ENCODE data around the gene CHST11.
"Not testable (repeated sequence)": the region's sequence is repeated elsewhere in the genome, so short reads cannot be mapped to it uniquely, and the experiment has no call there.

The CHST11 gene

DNA sequence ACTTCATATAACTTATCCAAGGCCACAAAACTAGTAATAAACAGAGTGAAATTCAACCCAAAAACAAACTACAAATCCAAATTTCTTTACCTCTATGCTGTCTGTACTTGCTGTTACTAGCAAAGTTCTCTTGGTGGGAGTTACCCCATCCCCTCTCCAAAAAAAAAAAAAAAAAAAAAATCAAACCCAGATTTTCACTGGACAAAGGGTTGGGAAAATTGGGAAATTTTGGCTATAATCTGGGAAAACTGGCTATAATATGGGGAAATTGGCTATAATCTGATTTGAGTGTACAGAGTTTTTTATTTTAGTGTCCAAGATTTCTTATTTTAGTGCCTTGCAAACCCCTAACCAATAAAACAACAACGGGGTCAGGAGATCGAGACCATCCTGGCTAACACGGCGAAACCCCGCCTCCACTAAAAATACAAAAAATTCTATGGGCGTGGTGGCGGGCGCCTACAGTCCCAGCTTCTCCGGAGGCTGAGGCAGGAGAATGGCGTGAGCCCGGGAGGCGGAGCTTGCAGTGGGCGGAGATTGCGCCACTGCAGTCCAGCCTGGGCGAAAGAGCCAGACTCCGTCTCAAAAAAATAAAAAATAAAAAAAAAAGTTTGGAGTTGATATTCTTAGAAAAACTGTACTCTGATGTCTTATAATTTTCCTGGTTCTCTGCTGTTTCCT lies 148.4 kb downstream of the CHST11 start:
- no peak for DNase-seq (ENCODE audit: low read depth)

DNA sequence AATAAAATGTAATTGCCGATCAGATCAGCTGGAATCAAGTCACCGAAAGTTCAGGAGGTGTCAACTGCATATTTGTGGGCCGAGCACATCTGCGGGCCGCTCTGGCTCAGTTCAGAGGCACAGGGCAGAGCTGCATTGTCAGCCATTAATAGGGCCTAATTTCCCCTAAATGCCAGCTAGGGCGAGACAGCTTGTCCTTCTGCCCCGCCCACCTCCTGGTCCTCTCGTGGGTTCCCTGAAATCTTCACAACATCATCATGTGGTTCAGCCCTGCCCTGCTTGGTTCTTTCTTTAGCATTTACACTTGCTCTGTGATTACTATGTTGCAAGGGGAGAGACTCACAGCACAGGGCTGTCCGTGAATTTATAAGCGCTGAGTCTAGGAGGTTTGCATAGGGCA lies 148.9 kb downstream of the CHST11 start:
- no peak for DNase-seq (ENCODE audit: low read depth)

DNA sequence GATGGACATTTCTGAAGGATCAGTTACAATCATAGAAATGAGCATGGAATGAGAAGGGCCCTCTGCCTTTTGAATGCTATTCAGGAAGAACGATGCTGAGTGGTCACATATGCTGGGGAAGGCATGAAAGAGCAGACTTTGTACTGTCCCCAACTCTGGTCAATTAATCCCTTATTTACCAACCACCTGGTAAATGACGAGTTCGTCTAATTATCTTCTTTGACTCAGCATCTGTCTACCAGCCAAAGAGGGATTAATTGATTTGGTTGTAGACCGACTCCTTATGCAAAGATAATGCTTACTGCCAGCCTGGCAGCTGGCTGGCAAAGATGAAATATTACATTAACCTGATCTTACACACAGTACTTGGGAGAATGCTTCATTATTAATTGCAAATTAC lies 152.2 kb downstream of the CHST11 start:
- no peak for DNase-seq (ENCODE audit: low read depth)

DNA sequence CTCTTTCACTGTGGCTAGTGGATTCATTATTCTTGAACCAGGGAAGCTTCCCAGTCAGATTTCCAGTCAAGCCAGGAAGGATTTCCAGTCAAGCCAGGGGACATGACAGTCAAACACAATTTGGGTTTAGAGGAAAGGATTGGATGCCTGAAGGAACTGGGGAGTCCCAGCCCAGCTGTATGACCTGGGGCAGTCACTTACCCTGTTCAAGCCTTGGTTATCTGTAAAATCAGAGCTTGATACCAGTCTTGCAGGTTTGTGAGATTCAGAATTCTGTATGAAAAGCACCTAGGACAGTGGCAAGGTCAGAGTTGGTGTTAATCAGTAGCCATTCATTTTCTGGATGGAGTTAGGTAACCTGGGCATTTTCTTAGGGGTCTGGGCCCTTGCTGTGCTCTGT lies 152.7 kb downstream of the CHST11 start:
- no peak for DNase-seq (ENCODE audit: low read depth)

DNA sequence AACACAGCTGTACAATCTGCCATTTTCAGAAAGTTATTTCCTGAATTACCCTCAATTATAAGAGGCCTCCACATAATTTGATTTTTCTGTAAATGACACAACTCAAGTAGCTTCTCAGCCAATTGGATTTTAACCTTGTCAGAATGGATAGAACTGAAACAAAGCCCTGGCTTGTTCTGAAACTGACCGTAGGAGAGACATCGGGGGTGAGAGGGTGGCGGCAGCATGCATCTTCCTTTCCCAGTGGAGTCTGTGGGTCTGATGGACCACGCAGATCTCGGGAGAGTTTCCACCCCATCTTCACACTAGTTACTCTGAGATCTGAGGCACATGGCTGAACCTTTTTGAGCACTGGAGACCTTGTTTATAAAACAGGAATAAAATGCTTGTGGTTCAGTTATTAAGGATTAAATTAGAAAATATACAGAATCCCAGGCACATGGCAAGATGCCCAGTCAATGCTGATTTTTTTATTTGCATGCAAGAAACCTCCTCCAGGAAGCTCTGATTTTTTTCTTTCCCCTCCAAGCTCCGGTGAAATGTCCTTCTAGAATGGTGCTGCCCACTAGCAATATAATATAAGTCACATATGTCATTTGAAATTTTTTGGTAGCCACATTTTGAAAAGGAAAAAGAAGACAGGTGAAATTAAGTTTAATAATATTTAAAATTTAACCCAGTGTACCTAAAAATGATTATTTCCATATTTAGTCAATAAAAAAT lies 153.9 kb downstream of the CHST11 start:
- DNase-seq (ENCODE audit: low read depth), result no peak

DNA sequence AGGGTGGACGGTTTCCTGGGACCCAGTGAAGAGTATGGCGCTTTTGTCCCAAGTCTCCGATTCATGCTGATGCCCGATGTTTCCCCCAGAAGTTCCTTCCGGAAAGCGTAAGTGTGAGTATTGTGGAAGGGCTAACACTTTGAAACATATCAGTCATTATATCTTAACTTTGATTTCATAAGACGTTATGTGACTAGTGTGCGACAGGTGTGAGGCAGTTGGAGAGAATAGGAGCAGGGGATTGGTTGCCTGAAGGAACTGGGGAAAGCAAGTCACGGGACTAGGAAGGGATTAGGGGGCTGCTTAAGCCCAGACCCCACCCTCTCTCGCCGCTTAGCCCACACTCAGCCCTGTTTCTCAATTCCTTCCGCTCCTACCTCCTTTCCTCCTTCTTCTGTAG lies 154.9 kb downstream of the CHST11 start:
- no peak for DNase-seq (ENCODE audit: low read depth)

DNA sequence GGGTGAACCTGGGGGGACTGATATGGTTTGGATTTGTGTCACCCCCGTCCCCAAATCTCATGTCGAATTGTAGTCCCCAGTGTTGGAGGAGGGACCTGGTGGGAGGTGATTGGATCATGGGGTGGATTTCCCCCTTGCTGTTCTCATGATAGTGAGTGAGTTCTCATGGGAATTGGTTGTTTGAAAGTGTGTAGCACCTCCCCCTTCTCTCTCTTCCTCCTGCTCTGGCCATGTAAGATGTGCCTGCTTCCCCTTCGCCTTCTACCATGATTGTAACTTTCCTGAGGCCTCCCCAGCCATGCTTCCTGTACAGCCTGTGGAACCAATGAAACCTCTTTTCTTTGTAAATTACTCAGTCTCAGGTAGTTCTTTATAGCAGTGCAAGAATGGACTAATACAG lies 156.6 kb downstream of the CHST11 start:
- not testable (repeated sequence) for DNase-seq (ENCODE audit: low read depth)

DNA sequence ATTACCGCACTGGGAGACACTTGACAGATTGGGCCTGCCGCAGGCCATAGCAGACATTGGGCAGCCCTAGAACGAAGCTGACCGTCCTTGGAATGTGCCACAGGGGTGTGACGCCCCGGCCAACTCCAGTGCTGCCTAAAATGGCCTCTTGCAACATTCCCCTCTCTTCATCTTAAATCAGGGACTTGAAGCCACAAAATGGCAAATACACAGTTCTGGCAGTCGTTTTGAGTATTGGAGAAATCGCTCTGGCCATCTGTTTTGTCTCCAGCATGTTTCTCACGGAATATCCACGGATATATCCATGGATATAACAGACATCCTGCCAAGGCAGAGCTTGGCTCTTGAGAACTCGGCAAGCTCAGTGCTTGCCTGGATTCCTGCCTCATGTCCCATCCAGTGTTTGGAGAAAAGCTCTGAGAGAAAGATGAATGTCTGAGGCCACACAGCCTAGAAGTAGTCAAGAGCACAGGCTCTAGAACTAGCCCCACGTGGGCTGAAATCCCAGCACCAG lies 158.4 kb downstream of the CHST11 start:
- no peak for DNase-seq (ENCODE audit: low read depth)

DNA sequence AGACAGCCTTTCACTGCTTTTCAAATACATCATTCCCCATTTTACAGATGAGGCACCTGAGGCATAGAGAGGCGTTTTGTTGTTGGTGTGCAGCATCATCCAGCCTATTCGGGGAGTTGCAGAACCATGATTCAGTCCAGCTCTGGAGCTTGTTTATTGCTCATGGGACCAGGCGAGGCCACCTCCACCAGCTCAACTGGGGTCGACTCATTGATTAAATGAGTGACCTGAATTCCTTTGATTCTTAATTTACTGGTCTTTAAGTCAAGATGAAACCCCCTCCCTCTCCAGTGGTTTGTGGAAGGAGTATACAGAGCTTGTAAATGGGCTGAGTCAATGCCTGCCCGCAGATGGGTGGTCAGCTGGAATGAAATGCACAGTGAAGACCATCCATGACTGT lies 161.9 kb downstream of the CHST11 start:
- DNase-seq (ENCODE audit: low read depth), result no peak

DNA sequence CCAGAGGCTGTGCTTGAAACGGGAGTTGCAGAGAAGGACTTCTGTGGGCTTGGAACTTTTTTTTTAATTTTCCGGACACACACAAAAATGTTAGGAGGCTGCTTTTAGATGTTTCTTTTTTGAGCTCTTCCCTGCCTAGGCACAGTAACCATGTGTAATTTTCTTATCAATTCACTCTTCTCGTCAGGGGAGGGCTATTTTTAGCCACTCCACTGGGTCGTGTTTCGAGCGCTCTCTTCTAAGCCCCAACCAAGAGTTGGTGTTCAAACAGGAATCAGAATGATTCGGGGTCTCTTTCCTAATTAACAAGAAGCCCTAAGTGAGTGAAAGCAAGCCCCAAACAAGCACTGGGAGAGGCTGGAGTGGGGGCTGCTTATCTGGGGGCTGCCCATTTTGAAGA lies 162.6 kb downstream of the CHST11 start:
- no peak for DNase-seq (ENCODE audit: low read depth)

DNA sequence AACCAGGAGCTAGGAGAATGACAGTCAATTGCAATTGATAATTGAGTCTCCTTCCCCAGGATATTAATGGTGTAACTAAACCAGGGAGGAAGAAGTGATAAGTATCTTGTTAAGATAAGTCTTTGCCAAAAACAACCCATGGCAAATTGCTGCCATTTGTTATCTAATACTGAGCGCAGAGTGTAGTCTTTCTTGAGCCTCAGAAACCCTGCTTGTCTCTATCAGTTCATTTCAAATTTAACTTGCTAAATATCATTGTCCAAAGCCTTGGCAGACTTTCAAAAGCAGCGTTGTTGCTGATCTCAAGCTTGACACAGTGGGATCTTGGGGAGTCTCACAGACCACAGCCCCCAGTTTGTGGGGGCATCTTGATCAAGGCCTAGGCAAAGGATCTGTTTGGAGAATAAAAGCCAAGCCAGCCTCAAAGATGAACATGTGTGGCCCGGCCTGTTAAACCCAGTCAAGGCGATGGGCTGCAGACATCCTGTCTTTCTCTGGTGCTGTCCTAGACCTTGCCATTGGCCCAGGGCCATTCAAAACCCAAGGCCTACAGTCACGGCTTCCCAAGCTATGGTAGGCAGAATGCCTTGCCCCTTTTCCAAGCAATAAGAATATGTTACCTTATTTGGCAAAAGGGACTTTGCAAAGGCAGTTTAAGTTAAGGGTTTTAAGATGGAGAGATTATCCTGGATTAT lies 164.2 kb downstream of the CHST11 start:
- DNase-seq (ENCODE audit: low read depth), result no peak

DNA sequence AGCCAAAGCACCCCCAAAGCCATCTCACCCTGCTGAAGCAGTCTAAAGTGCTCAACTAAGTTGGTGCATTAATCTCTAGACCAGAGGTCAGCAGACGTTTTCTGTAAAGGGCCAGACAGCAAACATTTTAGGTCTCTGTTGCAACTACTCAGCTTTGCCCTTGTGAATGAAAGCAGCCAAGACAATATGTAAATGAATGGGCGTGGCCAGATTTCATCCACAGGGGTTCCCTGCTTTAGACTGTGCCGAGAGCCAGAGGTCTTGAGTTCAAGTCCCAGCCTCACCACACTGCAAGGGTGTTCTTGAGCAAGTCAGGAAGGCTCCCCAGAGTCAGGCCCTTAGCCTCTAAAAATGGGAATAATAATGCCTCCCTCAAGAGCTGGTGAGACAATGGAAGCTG lies 166.2 kb downstream of the CHST11 start:
- no peak for DNase-seq (ENCODE audit: low read depth)

DNA sequence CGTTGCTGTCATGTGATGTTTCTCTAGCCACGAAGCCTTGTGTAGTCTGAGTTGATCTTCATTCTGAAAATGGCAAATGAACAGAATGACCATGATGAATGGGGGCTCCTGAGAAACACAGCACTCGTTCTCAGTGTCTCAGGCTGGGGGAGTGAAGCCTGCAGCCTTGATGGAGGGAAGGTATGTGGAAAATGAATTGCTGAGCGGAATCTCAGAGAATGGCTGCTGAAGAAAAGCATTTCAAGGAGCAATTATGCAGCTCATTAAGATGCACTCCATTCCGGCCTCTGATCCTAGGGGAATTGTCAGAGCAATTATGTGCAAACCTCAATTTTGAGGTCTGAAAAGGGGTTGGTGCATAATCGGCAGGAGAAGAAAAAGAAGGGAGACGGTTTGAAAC lies 167.1 kb downstream of the CHST11 start:
- DNase-seq (ENCODE audit: low read depth), result no peak

DNA sequence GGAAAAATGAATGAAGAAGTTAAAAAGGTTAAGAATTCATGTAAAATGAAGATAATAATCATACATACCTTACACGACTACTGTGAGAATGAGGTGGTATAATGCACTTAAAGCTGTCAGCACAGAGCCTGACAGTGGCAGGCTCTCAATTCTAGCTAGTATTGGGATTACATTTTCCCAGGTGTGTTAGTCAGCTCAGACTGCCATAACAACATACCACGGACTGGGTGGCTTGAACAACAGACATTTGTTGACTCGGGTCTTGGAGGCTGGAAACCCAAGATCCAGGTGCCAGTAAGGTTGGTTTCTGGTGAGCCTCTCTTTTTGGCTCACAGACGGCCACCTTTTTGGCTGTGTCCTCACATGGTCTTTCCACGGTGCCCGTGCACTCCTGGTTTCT lies 167.8 kb downstream of the CHST11 start:
- DNase-seq (ENCODE audit: low read depth), result no peak

DNA sequence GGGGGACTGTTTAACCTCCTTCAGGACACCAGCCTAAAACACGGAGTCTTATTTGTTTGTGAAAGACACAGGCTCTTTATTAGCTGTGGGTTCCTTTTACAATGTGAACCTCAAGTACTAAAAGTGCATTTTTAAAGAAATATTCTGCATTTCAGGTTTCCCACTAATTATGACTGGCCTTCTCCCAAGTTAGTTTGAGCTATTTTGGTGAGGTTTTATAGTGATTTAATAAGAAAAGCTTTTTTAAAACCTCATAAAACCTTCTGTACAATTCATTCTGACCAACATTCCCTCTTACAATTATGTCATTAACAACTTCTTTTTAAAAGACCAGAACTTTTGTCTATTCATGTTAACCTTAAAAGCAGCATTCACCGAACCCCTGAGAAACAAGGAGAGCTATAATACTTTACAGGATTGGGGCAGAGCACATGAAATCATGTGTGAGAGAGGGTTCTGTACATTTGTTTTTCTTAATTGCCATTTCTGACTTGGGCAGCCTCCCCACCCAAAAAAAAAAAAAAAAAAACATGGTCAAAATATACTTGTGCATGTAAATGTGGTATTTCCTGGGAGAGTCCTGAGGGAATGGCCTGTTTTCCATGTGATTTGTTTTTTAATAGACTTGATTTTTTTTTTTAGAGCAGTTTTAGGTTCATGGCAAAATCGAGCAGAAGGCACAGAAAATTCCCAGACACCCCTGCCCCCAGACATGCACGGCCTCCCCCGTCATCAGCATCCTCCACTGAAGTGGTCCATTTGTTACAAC lies 169.5 kb downstream of the CHST11 start:
- DNase-seq (ENCODE audit: low read depth), result no peak

DNA sequence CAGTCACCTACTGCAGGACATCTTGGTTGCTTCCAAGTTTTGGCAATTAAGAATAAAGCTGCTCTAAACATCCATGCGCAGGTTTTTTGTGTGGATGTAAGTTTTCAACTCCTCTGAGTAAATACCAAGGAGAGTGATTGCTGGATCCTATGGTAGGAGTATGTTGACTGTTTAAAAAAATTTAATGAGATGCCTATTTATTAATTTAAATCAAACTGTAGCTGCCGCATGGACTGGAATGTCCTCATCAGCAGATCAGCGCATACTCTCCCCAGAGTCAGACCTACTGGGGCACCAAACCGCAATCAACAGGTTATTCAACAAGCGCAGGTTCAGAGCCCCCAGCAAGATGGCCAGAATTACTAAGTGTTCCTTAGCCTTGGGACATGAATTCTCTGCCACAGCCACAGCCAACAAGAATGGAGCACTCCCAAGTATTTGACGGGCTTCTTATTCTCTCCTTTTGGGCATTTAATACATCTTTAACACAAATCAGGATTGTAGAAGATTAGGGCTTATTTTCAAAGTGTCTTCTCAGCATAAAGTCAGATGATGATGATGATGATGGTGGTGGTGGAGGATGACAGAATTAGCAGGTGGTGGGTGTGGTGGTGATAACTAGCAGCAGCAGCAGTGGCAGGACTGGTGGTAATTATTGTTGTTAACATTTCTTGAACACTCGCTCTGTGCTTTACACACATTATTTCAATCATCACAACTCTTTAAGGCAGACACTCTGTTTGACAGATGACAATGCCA lies 170.7 kb downstream of the CHST11 start:
- DNase-seq (ENCODE audit: low read depth), result no peak

DNA sequence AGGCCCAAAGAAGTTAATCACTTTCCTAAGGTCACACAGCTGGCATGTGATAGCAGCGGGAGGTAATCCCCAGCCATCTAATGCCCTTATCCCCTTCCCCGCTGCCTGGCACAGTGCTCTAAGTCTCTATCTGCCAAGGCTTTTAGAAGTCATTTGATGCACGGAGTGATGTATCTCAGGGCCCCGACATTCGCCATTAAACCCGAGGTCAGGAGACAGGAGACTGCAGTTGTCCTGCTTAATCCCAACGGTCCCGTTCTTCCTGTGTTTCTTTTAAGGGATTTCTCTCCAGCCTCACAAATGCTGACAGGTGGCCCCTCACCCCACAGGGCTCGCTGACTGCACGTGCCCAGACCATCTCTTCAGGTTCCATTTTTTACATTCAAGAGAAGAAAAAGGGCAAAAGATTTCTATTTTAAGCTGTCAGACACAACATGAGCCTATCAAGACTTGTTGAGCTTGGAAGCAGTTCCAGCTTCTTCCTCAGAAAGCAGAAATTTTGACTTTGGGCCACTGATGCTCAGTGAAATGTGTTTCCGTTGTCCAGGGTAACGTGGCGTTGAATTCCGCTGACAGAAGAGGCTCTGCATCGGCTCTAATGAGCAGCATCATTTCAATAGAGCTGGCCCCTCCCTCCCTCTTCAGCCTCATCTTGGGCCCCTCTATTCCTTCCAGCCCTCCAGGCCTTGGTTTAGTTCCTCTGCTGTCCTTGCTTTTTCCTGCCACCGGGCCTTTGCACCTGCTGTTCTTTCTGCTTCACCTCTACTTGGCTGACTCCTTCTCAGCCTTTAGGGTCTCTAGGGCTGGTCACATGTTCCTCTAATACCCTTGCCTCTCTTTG lies 171.5 kb downstream of the CHST11 start:
- DNase-seq (ENCODE audit: low read depth), result no peak

DNA sequence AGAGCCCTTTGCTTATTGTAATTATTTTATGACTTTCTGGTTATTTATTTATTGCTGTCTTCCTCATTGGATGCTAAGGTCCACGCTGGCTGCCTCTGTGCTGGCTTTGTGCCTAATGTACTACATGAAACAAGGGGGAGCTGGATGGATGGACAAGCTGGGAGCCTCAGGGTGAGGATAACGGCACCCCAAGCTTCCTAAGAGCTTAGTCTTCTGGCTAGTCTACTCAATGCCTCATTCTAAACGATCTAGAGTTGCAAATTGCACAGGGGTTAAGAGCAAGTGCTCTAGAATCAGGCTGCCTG lies 172.0 kb downstream of the CHST11 start:
- no peak for DNase-seq (ENCODE audit: low read depth)

DNA sequence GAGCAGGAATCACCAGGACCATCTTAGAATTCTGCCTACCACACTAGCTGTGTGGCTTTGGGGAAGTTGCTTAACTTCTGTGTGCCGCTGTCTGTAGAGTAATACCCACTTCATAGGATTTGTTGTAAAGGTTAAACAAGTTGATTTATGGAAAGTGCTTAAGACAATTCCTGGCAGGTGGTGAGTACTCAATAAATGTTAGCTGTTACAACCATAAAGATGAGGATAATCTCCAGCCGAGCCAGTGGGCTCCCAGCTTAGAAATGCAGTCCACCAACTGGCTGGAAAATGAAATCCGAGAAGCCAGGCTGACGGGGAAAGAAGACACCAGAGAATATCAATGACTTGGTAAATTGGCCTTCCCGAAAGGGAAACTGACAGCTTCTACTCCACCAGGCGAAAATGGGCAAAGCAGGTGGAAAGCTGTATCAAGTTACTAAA lies 173.5 kb downstream of the CHST11 start:
- no peak for DNase-seq (ENCODE audit: low read depth)

DNA sequence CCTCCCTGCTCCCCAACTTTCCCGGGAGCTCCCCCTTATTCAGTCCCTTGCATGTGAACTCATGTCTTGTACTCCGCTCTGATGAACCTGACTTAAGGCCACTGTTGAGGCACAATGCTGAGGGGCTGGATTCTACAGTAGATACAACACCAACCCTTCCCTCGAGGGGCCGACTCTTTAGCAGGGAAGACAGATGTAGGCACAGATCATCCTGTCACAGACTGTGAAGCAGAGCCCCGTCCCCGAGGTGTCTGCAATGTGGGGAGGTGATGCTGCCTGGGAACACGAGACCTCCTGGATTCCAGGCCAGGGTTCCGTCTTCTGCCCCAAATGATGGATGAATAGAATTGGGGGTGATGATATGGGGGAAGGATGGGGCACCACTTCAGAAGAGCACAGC lies 175.1 kb downstream of the CHST11 start:
- no peak for DNase-seq (ENCODE audit: low read depth)

DNA sequence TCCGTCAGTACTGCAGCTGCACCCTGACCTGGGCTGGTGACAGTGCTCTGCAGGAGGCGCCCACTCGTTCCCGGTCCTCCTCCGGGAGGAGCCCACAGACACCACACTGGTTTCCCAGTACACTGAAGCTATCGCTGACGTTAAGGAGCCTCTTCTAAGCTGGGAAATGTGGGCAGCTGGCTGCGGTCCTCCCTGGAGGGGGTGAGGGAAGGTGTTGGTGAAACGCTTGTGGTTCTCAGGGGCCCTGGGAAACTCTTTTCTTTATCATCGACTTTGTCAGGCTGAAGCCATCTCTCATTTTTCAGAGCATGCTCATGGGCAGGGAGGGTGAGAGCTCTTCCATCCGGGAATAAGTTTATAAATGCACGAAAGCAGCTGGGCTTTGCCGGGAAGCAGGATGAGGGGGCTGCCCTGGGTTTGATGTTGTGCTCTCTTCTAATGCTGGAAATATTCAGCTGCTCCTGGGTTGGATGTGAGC lies 176.0 kb downstream of the CHST11 start:
- DNase-seq (ENCODE audit: low read depth), result no peak
